ENCODE measurements around the gene PPIP5K2. TPM values are rescaled to one million over a fixed set of nuclear protein-coding genes. Genes with fewer than 3 reads are reported as not detected.

PPIP5K2 gene
- total and polyA plus RNA-seq, 2 of the 8 experiments (the other 6 are each of a cell fraction or from before 2014, with no cell fraction given), result 14.8 to 46.6 TPM

- TF ChIP-seq ATF3 (IDR thresholded peaks at IDR 0.05; ENCODE audit: insufficient read depth, low read depth, low read length) (no peak), CHD2 (IDR thresholded peaks at IDR 0.05; ENCODE audit: low read length) (no peak), BACH1 (IDR thresholded peaks at IDR 0.05; ENCODE audit: low read length) (no peak), POLR2A (IDR thresholded peaks at IDR 0.05; ENCODE audit: control extremely low read depth in 1 of 2, low read depth in 2 of 2, low read length in 2 of 2) (no peak), ZNF274 (IDR thresholded peaks at IDR 0.05; ENCODE audit: borderline replicate concordance, extremely low read depth, low read length) (no peak), CREB1 (IDR thresholded peaks at IDR 0.05) (no peak)
Measured at GRCh38 chr5:103211576-103212561, 91.8 kb downstream of the PPIP5K2 start (continued).

All from H1 (cell line).